Activated T-helper 2 cell treated with anti-CD3 and anti-CD28 coated beads, Interferon-gamma antibody, Interleukin-2, Interleukin-4, amounts not matched to agents 10 μg/mL and 5 μg/mL and 100 μg/mL, durations not matched to agents 14 hours and 24 hours and 36 hours (primary cell): ENCODE results near the gene TBX3. TPM values are rescaled to one million over a fixed set of nuclear protein-coding genes. Genes with fewer than 3 reads are reported as not detected.
A peak's percentile ranks its signal among the peaks of the same experiment; 100 is the strongest.

Experiments
- DNase-seq: peaks from one replicate; pipeline ENCODE4 v3.0.0; 2021; ENCODE audit warnings: low spot score
- H3K27ac Mint-ChIP-seq: one replicate; pipeline ENCODE4 v1.8.0; 2021; ENCODE audit warnings: mixed read lengths
- H3K27me3 Mint-ChIP-seq: one replicate; pipeline ENCODE4 v1.8.0; 2021; ENCODE audit warnings: low read depth, mixed read lengths
- H3K36me3 Mint-ChIP-seq: one replicate; pipeline ENCODE4 v1.8.0; 2021; ENCODE audit warnings: low read depth, mixed read lengths
- H3K4me1 Mint-ChIP-seq: one replicate; pipeline ENCODE4 v1.8.0; 2021; ENCODE audit warnings: low read depth, mixed read lengths
- H3K4me3 Mint-ChIP-seq: one replicate; pipeline ENCODE4 v1.8.0; 2021; ENCODE audit warnings: low read depth, mild to moderate bottlenecking, moderate library complexity, mixed read lengths
- H3K9me3 Mint-ChIP-seq: one replicate; pipeline ENCODE4 v1.8.0; 2021; ENCODE audit warnings: mixed read lengths
- intact Hi-C: fragments of 100-400 bp; cut with micrococcal nuclease; formaldehyde crosslinking; loops from one replicate; pipeline ENCODE4 v1.15.1; 2023
- total RNA-seq: library from RNA; stranded (reverse); gene quantifications from 2 replicates; pipeline ENCODE4 v1.2.3, GENCODE V29; 2022

Gene TBX3
- total RNA-seq, 1 donor from 2014 or later, result not detected

- Mint-ChIP-seq H3K27me3 (peaks cover 90% of the 10 kb centered on the region), H3K36me3 (peaks cover 4% of the 10 kb centered on the region), H3K9me3 (no peaks in the 10 kb centered on the region), H3K4me1 (peaks cover 9% of the 10 kb centered on the region), H3K27ac (no peak overlapping the region), H3K4me3 (no peak overlapping the region)
- no peak for DNase-seq
- intact Hi-C loops, result loop anchor here (2.0 kb wide), 1 partner anchor 19 kb away; no protein-coding TSS in a partner anchor
Measured at GRCh38 chr12:114685869-114686268, 1.9 kb upstream of the TBX3 start.

- intact Hi-C loops, result loop anchor here (2.0 kb wide), 1 partner anchor 19 kb away; no protein-coding TSS in a partner anchor
- DNase-seq, result no peak
- Mint-ChIP-seq H3K27me3 (peaks cover 91% of the 10 kb centered on the region), H3K27ac (no peak overlapping the region), H3K9me3 (no peaks in the 10 kb centered on the region), H3K4me1 (peaks cover 9% of the 10 kb centered on the region), H3K4me3 (no peak overlapping the region), H3K36me3 (peaks cover 4% of the 10 kb centered on the region)
Measured at GRCh38 chr12:114685320-114685781, 1.4 kb upstream of the TBX3 start.

DNA sequence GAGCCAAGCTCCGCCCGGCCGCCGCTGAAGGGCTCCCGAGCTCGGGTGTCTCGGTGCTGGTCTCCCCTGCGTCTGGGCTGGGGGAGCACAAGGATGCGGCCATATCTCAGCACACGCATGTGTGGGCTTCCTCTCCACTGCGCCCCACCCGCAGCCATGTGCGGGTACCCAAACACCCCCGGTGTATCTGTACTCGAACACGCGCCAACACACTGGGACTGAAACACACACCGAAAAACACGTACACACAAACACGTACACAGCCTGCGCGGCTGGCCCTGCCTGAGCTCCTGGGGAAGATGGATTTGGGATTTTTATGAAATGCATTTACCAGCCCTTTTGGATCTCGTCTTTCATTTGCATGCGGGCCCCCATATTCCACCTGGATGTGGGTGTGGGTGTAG lies 897 bp upstream of the TBX3 start:
- Mint-ChIP-seq H3K27ac (no peak overlapping the region), H3K4me1 (peaks cover 9% of the 10 kb centered on the region), H3K27me3 (peaks cover 91% of the 10 kb centered on the region), H3K4me3 (no peak overlapping the region), H3K36me3 (peaks cover 4% of the 10 kb centered on the region), H3K9me3 (no peaks in the 10 kb centered on the region)
- intact Hi-C loops, result loop anchor here (2.0 to 5.0 kb wide), 2 partner anchors 18 to 283 kb away; no protein-coding TSS in a partner anchor
- DNase-seq, result no peak

GRCh38 chr12:114683709-114684097 lies 272 bp downstream of the TBX3 start:
- H3K4me3 Mint-ChIP-seq, result peak overlapping the region; percentile 48
- H3K27ac Mint-ChIP-seq, result no peak overlapping the region
- intact Hi-C loops, result loop anchor here (2.0 to 5.0 kb wide), 2 partner anchors 17 to 281 kb away; no protein-coding TSS in a partner anchor
- H3K27me3 Mint-ChIP-seq, result peaks cover 85% of the 10 kb centered on the region
- peaks cover 9% of the 10 kb centered on the region for H3K4me1 Mint-ChIP-seq
- DNase-seq, result no peak
- H3K9me3 Mint-ChIP-seq, result no peaks in the 10 kb centered on the region
- H3K36me3 Mint-ChIP-seq, result peaks cover 4% of the 10 kb centered on the region

GRCh38 chr12:114682785-114683708 lies 928 bp downstream of the TBX3 start:
- Mint-ChIP-seq H3K4me1 (peaks cover 9% of the 10 kb centered on the region), H3K27me3 (peaks cover 81% of the 10 kb centered on the region), H3K36me3 (peaks cover 4% of the 10 kb centered on the region), H3K9me3 (no peaks in the 10 kb centered on the region), H3K27ac (no peak overlapping the region), H3K4me3 (peak overlapping the region; percentile 48)
- intact Hi-C loops, result loop anchor here (5.0 kb wide), 1 partner anchor 281 kb away; no protein-coding TSS in a partner anchor
- no peak for DNase-seq

DNA sequence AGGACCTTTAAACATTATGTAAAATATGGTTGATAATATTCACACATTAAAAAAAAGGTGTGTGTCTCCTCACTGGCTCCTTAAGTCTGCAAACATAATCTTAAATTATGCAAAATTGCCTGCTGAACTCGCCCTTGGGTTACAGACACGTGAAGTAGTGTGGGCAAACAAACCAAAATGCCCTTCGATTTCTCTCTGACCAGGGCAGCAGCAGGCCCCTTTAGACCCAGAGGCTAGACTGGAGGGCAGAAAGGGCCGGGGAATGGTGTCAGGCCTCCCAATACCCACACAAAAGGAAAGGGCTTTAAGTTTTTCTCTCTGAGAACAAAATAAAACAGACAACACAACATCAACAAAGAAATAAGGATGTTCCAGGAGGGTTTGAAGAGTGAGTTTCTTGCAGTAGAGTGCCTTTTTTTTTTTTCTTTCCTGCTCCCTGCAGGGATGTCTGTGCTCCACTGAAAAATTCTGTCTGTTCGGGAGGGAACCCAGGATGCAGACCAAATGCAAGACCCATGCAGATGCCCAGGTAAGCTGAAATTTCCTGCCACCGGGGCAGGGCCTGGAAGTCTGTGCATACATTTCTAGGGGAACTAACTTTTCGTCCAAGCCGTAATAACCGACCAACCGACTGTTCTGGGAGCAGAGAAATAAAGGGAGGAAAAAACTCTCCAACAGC lies 1.7 kb downstream of the TBX3 start:
- Mint-ChIP-seq H3K4me3 (no peak overlapping the region), H3K9me3 (no peaks in the 10 kb centered on the region), H3K4me1 (peaks cover 9% of the 10 kb centered on the region), H3K36me3 (peaks cover 4% of the 10 kb centered on the region), H3K27ac (no peak overlapping the region), H3K27me3 (peaks cover 80% of the 10 kb centered on the region)
- DNase-seq, result no peak
- intact Hi-C loops, result loop anchor here (5.0 kb wide), 1 partner anchor 280 kb away; no protein-coding TSS in a partner anchor

GRCh38 chr12:114681116-114681871 lies 2.7 kb downstream of the TBX3 start:
- intact Hi-C loops, result loop anchor here (5.0 kb wide), 1 partner anchor 279 kb away; no protein-coding TSS in a partner anchor
- H3K27ac Mint-ChIP-seq, result no peak overlapping the region

GRCh38 chr12:114680604-114681069 lies 3.3 kb downstream of the TBX3 start:
- H3K4me1 Mint-ChIP-seq, result peaks cover 9% of the 10 kb centered on the region

More at GRCh38 chr12:114681116-114681871, 2.7 kb downstream of the TBX3 start:
- no peak for DNase-seq
- Mint-ChIP-seq H3K36me3 (peaks cover 4% of the 10 kb centered on the region), H3K27me3 (peaks cover 70% of the 10 kb centered on the region), H3K4me3 (no peak overlapping the region), H3K4me1 (peaks cover 9% of the 10 kb centered on the region), H3K9me3 (no peaks in the 10 kb centered on the region)

GRCh38 chr12:114679942-114680341 lies 4.0 kb downstream of the TBX3 start:
- Mint-ChIP-seq H3K4me1 (peaks cover 9% of the 10 kb centered on the region), H3K9me3 (no peaks in the 10 kb centered on the region), H3K4me3 (no peak overlapping the region), H3K27me3 (peaks cover 64% of the 10 kb centered on the region), H3K27ac (no peak overlapping the region), H3K36me3 (peaks cover 4% of the 10 kb centered on the region)
- intact Hi-C loops, result loop anchor here (5.0 kb wide), 1 partner anchor 278 kb away; no protein-coding TSS in a partner anchor
- no peak for DNase-seq

More at GRCh38 chr12:114680604-114681069, 3.3 kb downstream of the TBX3 start:
- no peak overlapping the region for H3K27ac Mint-ChIP-seq
- H3K36me3 Mint-ChIP-seq, result peaks cover 4% of the 10 kb centered on the region
- no peak overlapping the region for H3K4me3 Mint-ChIP-seq
- intact Hi-C loops, result loop anchor here (5.0 kb wide), 1 partner anchor 278 kb away; no protein-coding TSS in a partner anchor
- H3K9me3 Mint-ChIP-seq, result no peaks in the 10 kb centered on the region
- DNase-seq, result no peak
- H3K27me3 Mint-ChIP-seq, result peaks cover 66% of the 10 kb centered on the region

DNA sequence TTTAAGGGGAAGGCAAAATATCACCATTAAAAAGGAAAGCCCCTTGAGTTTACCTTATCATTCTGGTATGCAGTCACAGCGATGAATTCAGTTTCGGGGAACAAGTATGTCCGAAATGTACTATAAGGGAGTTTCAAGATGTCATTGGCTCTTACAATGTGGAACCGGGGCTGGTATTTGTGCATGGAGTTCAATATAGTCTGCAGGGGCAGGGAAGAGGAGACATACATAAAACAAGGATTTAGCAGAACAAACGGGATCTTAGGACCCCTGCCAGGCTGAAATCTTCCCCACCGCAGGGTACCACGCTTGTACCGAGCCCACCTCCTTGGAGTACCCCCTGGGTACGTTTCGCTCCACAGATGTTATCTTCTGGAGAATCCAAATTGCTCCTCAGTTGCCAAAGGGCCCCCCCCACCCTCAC lies 4.5 kb downstream of the TBX3 start:
- H3K4me1 Mint-ChIP-seq, result peaks cover 9% of the 10 kb centered on the region
- intact Hi-C loops, result no loop called here
- H3K27ac Mint-ChIP-seq, result no peak overlapping the region
- no peaks in the 10 kb centered on the region for H3K9me3 Mint-ChIP-seq
- H3K36me3 Mint-ChIP-seq, result peaks cover 4% of the 10 kb centered on the region
- DNase-seq, result no peak
- H3K4me3 Mint-ChIP-seq, result no peak overlapping the region
- peaks cover 64% of the 10 kb centered on the region for H3K27me3 Mint-ChIP-seq

DNA sequence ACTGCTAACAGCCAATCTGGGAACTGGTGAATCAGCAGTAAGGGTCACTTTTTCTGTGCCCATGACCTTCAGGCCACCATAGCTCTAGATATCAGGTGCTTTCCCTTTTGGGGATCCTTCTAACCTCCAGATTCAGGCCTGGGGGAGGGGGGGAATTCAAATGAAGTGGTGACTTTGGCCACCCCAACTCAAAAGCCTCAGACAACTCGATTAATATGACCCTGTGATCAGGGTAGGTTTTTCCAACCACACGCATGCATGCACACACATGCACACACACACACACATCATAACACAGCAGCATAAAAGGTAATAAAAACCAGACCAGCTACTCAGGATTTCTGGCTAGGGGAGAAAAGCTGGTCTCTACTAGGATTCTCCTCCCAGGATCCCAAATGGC lies 5.3 kb downstream of the TBX3 start:
- peaks cover 61% of the 10 kb centered on the region for H3K27me3 Mint-ChIP-seq
- no peaks in the 10 kb centered on the region for H3K9me3 Mint-ChIP-seq
- H3K27ac Mint-ChIP-seq, result no peak overlapping the region
- peaks cover 3% of the 10 kb centered on the region for H3K4me1 Mint-ChIP-seq
- peaks cover 4% of the 10 kb centered on the region for H3K36me3 Mint-ChIP-seq
- no peak overlapping the region for H3K4me3 Mint-ChIP-seq
- DNase-seq, result no peak
- intact Hi-C loops, result no loop called here

- Mint-ChIP-seq H3K9me3 (no peaks in the 10 kb centered on the region), H3K4me3 (no peak overlapping the region), H3K4me1 (no peaks in the 10 kb centered on the region), H3K27ac (no peak overlapping the region), H3K36me3 (no peaks in the 10 kb centered on the region), H3K27me3 (peaks cover 61% of the 10 kb centered on the region)
- DNase-seq, result no peak
- intact Hi-C loops, result no loop called here
Measured at GRCh38 chr12:114678028-114678427, 5.9 kb downstream of the TBX3 start.
